Upper lobe of left lung (tissue), 6 donors: ENCODE measurements around the gene PI4K2A. TPM values are rescaled to one million over a fixed set of nuclear protein-coding genes. Genes with fewer than 3 reads are reported as not detected.
"Not testable (repeated sequence)": the region's sequence is repeated elsewhere in the genome, so short reads cannot be mapped to it uniquely, and the experiment has no call there.

ENCODE experiments used
- ATAC-seq, 2 donors: fragments of 200-7000 bp; cut with Tn5 transposase; one replicate each; pipeline ENCODE4 v1.9.1; 2022; ENCODE audit warnings: mild to moderate bottlenecking in 2 of 2, moderate library complexity in 2 of 2; ENCODE audit not compliant: low FRiP score in 2 of 2
- DNase-seq, 2 donors: peaks; one replicate each; pipeline ENCODE4 v3.0.0-alpha.2; 2019 to 2020
- H3K27ac ChIP-seq, 4 donors: fragments of 200-600 bp; sonication (generic); one replicate each; pipeline ENCODE4 v1.5.1; 2016 to 2019
- H3K27me3 ChIP-seq, 4 donors: fragments of 200-600 bp; sonication (generic); one replicate each; pipeline ENCODE4 v1.5.1; 2017 to 2019
- H3K36me3 ChIP-seq, 4 donors: fragments of 200-600 bp; sonication (generic); one replicate each; pipeline ENCODE4 v1.5.1; 2016 to 2019
- H3K4me1 ChIP-seq, 4 donors: fragments of 200-600 bp; sonication (generic); one replicate each; pipeline ENCODE4 v1.5.1; 2018 to 2019
- H3K4me3 ChIP-seq, 4 donors: fragments of 200-600 bp; sonication (generic); one replicate each; pipeline ENCODE4 v1.5.1; 2017 to 2019; ENCODE audit warnings: mild to moderate bottlenecking in 2 of 4, moderate library complexity in 1 of 4
- H3K9me3 ChIP-seq, 4 donors: fragments of 200-600 bp; sonication (generic); one replicate each; pipeline ENCODE4 v1.5.1; 2018 to 2019
- EP300 ChIP-seq, 4 donors: sonication (generic); formaldehyde crosslinking; IDR thresholded peaks; one replicate each; pipeline ENCODE4 v1.5.1; 2017; ENCODE audit warnings: antibody characterized with exemption in 4 of 4, control low read depth in 2 of 4
- POLR2A ChIP-seq, 4 donors: fragments of 450-650 bp; IDR thresholded peaks; one replicate each; pipeline ENCODE4 v1.5.1; 2016 to 2017; ENCODE audit warnings: antibody characterized with exemption in 4 of 4, mild to moderate bottlenecking in 2 of 4
- POLR2AphosphoS5 ChIP-seq, 2 donors: sonication (generic); formaldehyde crosslinking; IDR thresholded peaks; one replicate each; pipeline ENCODE4 v1.5.1; 2017; ENCODE audit warnings: antibody characterized with exemption in 2 of 2
- WGBS, 2 donors: methylation state at CpG; one replicate each; pipeline ENCODE4 v1.1.5; 2017 to 2018; 5-methylcytosine and 5-hydroxymethylcytosine counted together
- total RNA-seq, 6 donors: library from RNA; depleted of rRNA in 4 of 6; stranded (reverse); fragments of >200 nt in 4 of 6; gene quantifications; one replicate each; pipeline versions ENCODE4 v1.1.0 to v1.2.1, GENCODE V29; 2016 to 2021
- TF ChIP-seq, protein P1 (sequence below), 6 experiments: fragments of 450-650 bp in 4 of 6; fragments of 200-600 bp in 2 of 6; sonication (generic) in 2 of 6; IDR thresholded peaks; one replicate each; pipeline ENCODE4 v1.5.1; 2016 to 2019; ENCODE audit warnings: antibody characterized with exemption in 6 of 6
- donor health status: DM: no; HTN: no; CAD: no; lungs with moderate emphysema.
- donor health status: DM: no; HTN: yes; CAD: no; lungs with severe emphysema.

The PI4K2A gene
- total RNA-seq, 6 donors from 2014 or later = 22.0 to 34.4 (median 28.6) TPM

DNA sequence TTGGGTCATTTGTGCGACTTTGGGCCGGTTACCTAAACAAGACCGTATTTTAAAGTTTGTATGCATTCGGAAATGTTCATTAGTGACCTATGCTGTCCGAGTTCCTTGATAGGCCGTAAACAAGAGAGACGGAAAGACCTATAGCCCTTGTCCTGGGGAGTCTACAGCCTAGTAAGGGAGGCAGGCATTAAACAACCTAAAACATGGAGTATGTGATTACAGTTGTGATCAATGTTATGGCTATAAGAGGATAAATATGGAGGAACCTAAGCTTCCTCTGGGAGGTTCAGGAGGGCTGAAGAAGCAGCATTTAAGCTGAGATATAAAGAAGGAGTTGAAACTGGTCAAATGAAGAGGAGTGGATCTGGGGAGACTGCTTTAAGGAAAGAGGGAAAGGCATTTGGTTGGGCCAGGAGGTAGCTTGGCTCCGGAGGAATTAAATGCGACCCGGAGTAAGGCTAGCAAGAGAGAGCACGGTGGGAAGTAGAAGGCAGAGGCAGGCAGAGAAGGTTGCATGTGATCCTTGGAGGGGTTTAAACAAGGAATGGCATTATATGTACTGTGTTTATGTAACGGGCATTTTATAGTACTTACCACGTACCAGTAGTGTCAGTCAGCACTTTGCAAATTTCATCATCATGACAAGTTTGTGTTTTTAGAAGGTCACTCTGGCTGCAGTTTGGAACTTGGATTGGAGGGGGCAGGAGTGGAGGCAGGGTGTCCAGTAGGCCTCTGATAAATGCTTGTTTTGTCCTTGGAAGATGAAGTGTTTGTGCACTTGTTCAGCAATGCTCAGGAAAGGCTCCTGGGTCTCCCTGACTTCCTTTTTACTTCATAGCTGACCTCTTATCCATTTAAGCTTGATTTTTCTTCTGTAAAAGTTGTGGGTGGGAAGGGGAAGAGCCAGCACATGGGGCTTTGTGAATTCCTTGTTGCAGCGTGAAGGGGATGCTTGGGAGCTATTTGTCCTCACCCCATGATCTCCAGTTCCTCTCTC is 47.6 kb downstream of the PI4K2A start:
- peak; percentile 1 to 7 for ATAC-seq
- DNase-seq = peak in 1 of 2 donors; percentile 53
- Histone ChIP-seq H3K36me3 (no peaks in the 10 kb centered on the region), H3K4me1 (peaks cover 32 to 59% (median 53%) of the 10 kb centered on the region in 4 donors), H3K4me3 (peak overlapping the region; percentile 27 to 72 (median 62)), H3K27ac (peak overlapping the region; percentile 83 to 98 (median 91)), H3K27me3 (peaks cover 0 to 3% (median 0%) of the 10 kb centered on the region in 4 donors), H3K9me3 (no peaks in the 10 kb centered on the region)
- TF ChIP-seq POLR2AphosphoS5 (IDR thresholded peaks at IDR 0.05) (peak in 1 of 2 donors; percentile 61), EP300 (IDR thresholded peaks at IDR 0.05) (peak in 1 of 4 donors; percentile 5), POLR2A (IDR thresholded peaks at IDR 0.05) (peak in 1 of 4 donors; percentile 55)
- TF ChIP-seq, protein P1, sequence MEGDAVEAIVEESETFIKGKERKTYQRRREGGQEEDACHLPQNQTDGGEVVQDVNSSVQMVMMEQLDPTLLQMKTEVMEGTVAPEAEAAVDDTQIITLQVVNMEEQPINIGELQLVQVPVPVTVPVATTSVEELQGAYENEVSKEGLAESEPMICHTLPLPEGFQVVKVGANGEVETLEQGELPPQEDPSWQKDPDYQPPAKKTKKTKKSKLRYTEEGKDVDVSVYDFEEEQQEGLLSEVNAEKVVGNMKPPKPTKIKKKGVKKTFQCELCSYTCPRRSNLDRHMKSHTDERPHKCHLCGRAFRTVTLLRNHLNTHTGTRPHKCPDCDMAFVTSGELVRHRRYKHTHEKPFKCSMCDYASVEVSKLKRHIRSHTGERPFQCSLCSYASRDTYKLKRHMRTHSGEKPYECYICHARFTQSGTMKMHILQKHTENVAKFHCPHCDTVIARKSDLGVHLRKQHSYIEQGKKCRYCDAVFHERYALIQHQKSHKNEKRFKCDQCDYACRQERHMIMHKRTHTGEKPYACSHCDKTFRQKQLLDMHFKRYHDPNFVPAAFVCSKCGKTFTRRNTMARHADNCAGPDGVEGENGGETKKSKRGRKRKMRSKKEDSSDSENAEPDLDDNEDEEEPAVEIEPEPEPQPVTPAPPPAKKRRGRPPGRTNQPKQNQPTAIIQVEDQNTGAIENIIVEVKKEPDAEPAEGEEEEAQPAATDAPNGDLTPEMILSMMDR (IDR thresholded peaks at IDR 0.05) = no peak
- whole genome bisulfite sequencing, 2 donors = 38 to 43% methylated on average over 14 of the region's 14 CpGs

DNA sequence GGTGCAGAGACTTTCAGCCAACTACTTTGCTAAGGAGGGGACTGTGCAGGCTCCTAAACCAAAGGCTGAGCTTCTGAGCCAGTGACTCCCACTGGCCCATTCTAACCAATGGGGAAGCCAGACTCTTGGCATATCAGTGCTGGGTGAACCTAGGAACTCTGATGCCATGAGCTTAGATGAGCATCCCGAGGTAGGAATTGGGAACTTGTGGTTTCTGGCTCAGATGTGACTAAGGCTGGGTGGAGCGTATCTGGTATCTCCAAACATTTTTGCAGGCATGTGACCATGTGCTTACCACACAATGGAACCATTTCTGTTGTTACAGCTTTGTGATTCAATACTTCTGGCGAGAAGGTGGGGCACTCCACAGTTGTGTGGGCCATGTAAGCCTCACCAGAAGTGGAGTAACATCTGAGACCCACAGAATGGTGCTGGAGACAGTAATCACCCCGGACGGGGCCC is 49.1 kb downstream of the PI4K2A start:
- Histone ChIP-seq H3K36me3 (no peaks in the 10 kb centered on the region), H3K9me3 (no peaks in the 10 kb centered on the region), H3K4me1 (peaks cover 29 to 44% (median 40%) of the 10 kb centered on the region in 4 donors), H3K27ac (peak overlapping the region; percentile 83 to 98 (median 91)), H3K4me3 (no peak overlapping the region), H3K27me3 (peaks cover 0 to 3% (median 0%) of the 10 kb centered on the region in 4 donors)
- WGBS, 2 donors = 68 to 71% methylated on average over 4 to 5 of the region's 5 CpGs
- TF ChIP-seq POLR2AphosphoS5 (IDR thresholded peaks at IDR 0.05) = peak in 1 of 2 donors; percentile 47
- TF ChIP-seq, protein P1 (IDR thresholded peaks at IDR 0.05) = no peak
- TF ChIP-seq POLR2A (IDR thresholded peaks at IDR 0.05) = peak in 1 of 4 donors; percentile 62
- peak in 1 of 4 donors; percentile 71 for TF ChIP-seq EP300 (IDR thresholded peaks at IDR 0.05)
- DNase-seq = peak in 1 of 2 donors; percentile 69
- ATAC-seq = peak in 1 of 2 donors; percentile 54

DNA sequence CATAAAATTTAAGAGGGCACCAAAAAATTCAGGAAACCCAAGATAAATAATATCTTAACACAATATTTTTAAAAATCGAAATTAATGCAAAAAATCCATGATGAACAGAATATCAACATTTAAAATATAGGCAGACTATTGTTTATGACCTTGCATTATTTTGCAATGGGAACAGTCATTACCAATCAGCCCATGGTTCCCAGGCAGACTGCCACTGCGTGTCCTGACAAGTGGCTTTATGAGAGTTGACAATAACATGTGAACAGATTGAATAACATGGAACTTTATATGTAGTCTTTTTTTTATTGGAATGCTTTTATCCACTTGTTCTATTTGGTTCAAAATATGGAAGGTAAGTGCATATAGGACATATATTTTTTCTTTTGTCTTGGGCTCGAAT is 49.7 kb downstream of the PI4K2A start:
- peaks cover 0 to 3% (median 0%) of the 10 kb centered on the region in 4 donors for H3K27me3 ChIP-seq
- ATAC-seq = no peak
- H3K9me3 ChIP-seq = no peaks in the 10 kb centered on the region
- H3K4me1 ChIP-seq = peaks cover 26 to 38% (median 35%) of the 10 kb centered on the region in 4 donors
- H3K36me3 ChIP-seq = no peaks in the 10 kb centered on the region
- peak overlapping the region; percentile 6 to 98 (median 51) for H3K27ac ChIP-seq
- WGBS, 2 donors = 90 to 93% methylated on average over 3 of the region's 3 CpGs
- no peak for TF ChIP-seq POLR2A (IDR thresholded peaks at IDR 0.05)
- no peak for TF ChIP-seq EP300 (IDR thresholded peaks at IDR 0.05)
- DNase-seq = no peak
- H3K4me3 ChIP-seq = no peak overlapping the region

DNA sequence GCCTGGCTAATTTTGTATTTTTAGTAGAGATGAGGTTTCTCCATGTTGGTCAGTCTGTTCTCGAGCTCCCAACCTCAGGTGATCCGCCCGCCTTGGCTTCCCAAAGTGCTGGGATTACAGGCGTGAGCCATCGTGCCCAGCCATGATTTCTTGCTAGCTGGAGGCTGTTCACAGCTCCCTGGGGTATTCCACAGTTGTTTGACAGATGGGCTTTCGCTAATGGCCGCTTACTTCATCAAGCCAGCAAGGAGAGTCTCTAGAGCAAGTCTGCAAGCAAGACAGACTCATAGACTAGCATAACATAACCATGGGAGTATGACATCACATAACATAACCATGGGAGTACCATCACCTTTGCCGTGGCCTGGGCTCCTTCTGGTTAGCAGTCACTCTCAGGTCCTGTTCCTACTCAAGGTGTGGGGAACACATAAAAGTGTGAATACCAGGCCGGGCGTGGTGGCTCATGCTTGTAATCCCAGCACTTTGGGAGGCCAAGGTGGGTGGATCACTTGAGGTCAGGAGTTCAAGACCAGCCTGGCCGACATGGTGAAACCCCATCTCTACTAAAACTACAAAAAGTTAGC is 57.7 kb downstream of the PI4K2A start:
- H3K4me1 ChIP-seq, H3K9me3 ChIP-seq, DNase-seq, H3K36me3 ChIP-seq, H3K4me3 ChIP-seq, H3K27me3 ChIP-seq, ATAC-seq, H3K27ac ChIP-seq: not testable (repeated sequence)
- WGBS, 2 donors = 86 to 87% methylated on average over 11 of the region's 11 CpGs

DNA sequence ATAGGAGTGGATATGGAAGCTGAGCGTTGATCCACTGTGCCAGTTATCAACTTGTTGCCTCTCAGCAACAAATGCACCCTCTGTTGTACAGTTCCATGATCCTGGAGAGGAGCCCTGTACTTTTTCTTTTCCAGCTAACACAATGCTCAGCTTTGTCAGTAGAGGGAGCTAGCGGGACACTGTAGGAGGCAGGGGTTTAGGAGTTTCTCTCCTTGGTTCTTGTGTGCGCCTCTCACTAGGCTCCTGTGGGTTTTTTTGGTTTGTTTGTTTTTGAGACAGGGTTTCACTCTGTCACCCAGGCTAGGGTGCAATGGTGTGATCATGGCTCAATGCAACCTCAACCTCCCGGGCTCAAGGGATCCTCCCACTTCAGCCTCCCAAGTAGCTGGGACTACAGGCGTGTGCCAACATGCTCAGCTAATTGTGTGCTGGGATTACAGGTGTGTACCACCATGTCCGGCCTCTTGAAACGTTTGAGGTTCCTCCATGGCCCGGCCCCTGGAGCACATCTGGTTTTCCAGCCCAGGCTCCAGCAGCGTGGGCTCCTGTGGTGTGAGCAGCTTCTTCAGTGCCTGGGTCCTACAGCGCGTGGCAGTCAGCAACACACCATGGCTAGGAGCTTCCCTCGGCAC is 61.1 kb downstream of the PI4K2A start:
- Histone ChIP-seq H3K4me3 (no peak overlapping the region), H3K4me1 (peaks cover 0 to 5% (median 2%) of the 10 kb centered on the region in 4 donors), H3K9me3 (no peaks in the 10 kb centered on the region), H3K36me3 (no peaks in the 10 kb centered on the region), H3K27me3 (no peaks in the 10 kb centered on the region), H3K27ac (no peak overlapping the region)
- WGBS, 2 donors = 49 to 54% methylated on average over 6 to 12 of the region's 12 CpGs
- ATAC-seq (peak; percentile 90 to 96), DNase-seq (peak in 1 of 2 donors; percentile 48)
- TF ChIP-seq POLR2A (IDR thresholded peaks at IDR 0.05) = no peak
- TF ChIP-seq, protein P1 (IDR thresholded peaks at IDR 0.05) = peak; percentile 62 to 76 (median 73)
